CD8-positive, alpha-beta memory T cell (primary cell): ENCODE measurements around the gene SLC7A14. TPM values are rescaled to one million over a fixed set of nuclear protein-coding genes. Genes with fewer than 3 reads are reported as not detected.

ENCODE experiments used
- CTCF ChIA-PET: fragments of 350-600 bp; sonication (Branson Sonifier 250); formaldehyde crosslinking; loops from one replicate; lab custom pipeline; 2021; ENCODE audit warnings: antibody characterized with exemption; lab: Charles Lee
- POLR2A ChIA-PET: fragments of 350-600 bp; sonication (Branson Sonifier 250); formaldehyde crosslinking; loops from one replicate; lab custom pipeline; 2021; ENCODE audit warnings: antibody characterized with exemption; lab: Charles Lee
- DNase-seq, 5 donors: peaks; one replicate each; pipeline versions ENCODE4 v3.0.0 to v3.0.0-alpha.2; 2020 to 2022; ENCODE audit warnings: mixed read lengths in 1 of 5
- H3K27ac ChIP-seq: one replicate; pipeline ENCODE4 v1.7.0; 2013; ENCODE audit warnings: low read depth, mild to moderate bottlenecking, low read length, moderate library complexity
- H3K27me3 ChIP-seq: 2 replicates; pipeline ENCODE4 v1.7.0; 2013; ENCODE audit warnings: low read length, mild to moderate bottlenecking; ENCODE audit not compliant: insufficient read depth, poor library complexity, severe bottlenecking
- H3K36me3 ChIP-seq: 2 replicates; pipeline ENCODE4 v1.7.0; 2013; ENCODE audit warnings: mild to moderate bottlenecking, low read length, moderate library complexity; ENCODE audit not compliant: insufficient read depth
- H3K4me1 ChIP-seq: 2 replicates; pipeline ENCODE4 v1.7.0; 2013; ENCODE audit warnings: mild to moderate bottlenecking, low read length, moderate library complexity; ENCODE audit not compliant: insufficient read depth
- H3K4me3 ChIP-seq: 2 replicates; pipeline ENCODE4 v1.7.0; 2013; ENCODE audit warnings: mild to moderate bottlenecking, low read length
- H3K9me3 ChIP-seq: 2 replicates; pipeline ENCODE4 v1.7.0; 2013; ENCODE audit warnings: mild to moderate bottlenecking, low read length
- H3K27ac Mint-ChIP-seq, 8 donors: one replicate each; pipeline ENCODE4 v1.8.0; 2020 to 2021; ENCODE audit warnings: mixed read lengths in 8 of 8, mild to moderate bottlenecking in 6 of 8, inconsistent platforms in 3 of 8, moderate library complexity in 3 of 8
- H3K27me3 Mint-ChIP-seq, 2 donors: one replicate each; pipeline ENCODE4 v1.8.0; 2020 to 2021; ENCODE audit warnings: mixed read lengths in 2 of 2, mild to moderate bottlenecking in 1 of 2, moderate library complexity in 1 of 2
- H3K36me3 Mint-ChIP-seq, 3 donors: one replicate each; pipeline ENCODE4 v1.8.0; 2020 to 2021; ENCODE audit warnings: mixed read lengths in 3 of 3, inconsistent platforms in 1 of 3, mild to moderate bottlenecking in 1 of 3
- H3K4me1 Mint-ChIP-seq, 3 donors: one replicate each; pipeline ENCODE4 v1.8.0; 2020 to 2021; ENCODE audit warnings: mixed read lengths in 3 of 3, inconsistent platforms in 1 of 3, mild to moderate bottlenecking in 1 of 3
- H3K4me3 Mint-ChIP-seq, 7 donors: one replicate each; pipeline ENCODE4 v1.8.0; 2020 to 2021; ENCODE audit warnings: mixed read lengths in 7 of 7, mild to moderate bottlenecking in 6 of 7, moderate library complexity in 4 of 7, inconsistent platforms in 2 of 7
- H3K9me3 Mint-ChIP-seq, 5 donors: one replicate each; pipeline ENCODE4 v1.8.0; 2020 to 2022; ENCODE audit warnings: mixed read lengths in 5 of 5, mild to moderate bottlenecking in 3 of 5, moderate library complexity in 2 of 5, inconsistent platforms in 1 of 5
- polyA plus RNA-seq: library from polyadenylated mRNA; unstranded; fragments of 300-500 nt; fragmentation: Illumina TruSeq; gene quantifications from one replicate; pipeline ENCODE4 v1.2.3, GENCODE V29; 2021
- total RNA-seq, 2 experiments: library from RNA; stranded (reverse); gene quantifications; one replicate each; pipeline ENCODE4 v1.2.3, GENCODE V29; 2021

Gene SLC7A14
- total and polyA plus RNA-seq, 3 experiments from 2014 or later: not detected

- ChIA-PET POLR2A (no interaction called here), CTCF (no interaction called here)
- Mint-ChIP-seq H3K27me3 (peaks cover 13 to 25% of the 10 kb centered on the region in 2 donors), H3K4me1 (no peaks in the 10 kb centered on the region), H3K4me3 (no peak overlapping the region), H3K36me3 (no peaks in the 10 kb centered on the region), H3K9me3 (no peaks in the 10 kb centered on the region), H3K27ac (no peak overlapping the region)
- Histone ChIP-seq H3K36me3 (no peaks in the 10 kb centered on the region), H3K9me3 (no peaks in the 10 kb centered on the region), H3K4me1 (no peaks in the 10 kb centered on the region), H3K27ac (no peak overlapping the region), H3K27me3 (no peaks in the 10 kb centered on the region), H3K4me3 (no peak overlapping the region)
- no peak for DNase-seq
Observed at GRCh38 chr3:170488802-170489201, 97.1 kb downstream of the SLC7A14 start.

- H3K4me3 Mint-ChIP-seq: no peak overlapping the region
- DNase-seq: no peak
- H3K4me1 ChIP-seq: no peaks in the 10 kb centered on the region
- no peaks in the 10 kb centered on the region for H3K4me1 Mint-ChIP-seq
- no peaks in the 10 kb centered on the region for H3K27me3 ChIP-seq
- H3K27me3 Mint-ChIP-seq: peaks cover 24 to 32% of the 10 kb centered on the region in 2 donors
- no peak overlapping the region for H3K27ac Mint-ChIP-seq
- no peaks in the 10 kb centered on the region for H3K9me3 Mint-ChIP-seq
- no peak overlapping the region for H3K4me3 ChIP-seq
- H3K27ac ChIP-seq: no peak overlapping the region
- no peaks in the 10 kb centered on the region for H3K9me3 ChIP-seq
- H3K36me3 Mint-ChIP-seq: no peaks in the 10 kb centered on the region
- H3K36me3 ChIP-seq: no peaks in the 10 kb centered on the region
- CTCF ChIA-PET: no interaction called here
- POLR2A ChIA-PET: no interaction called here
Observed at GRCh38 chr3:170487031-170487430, 98.8 kb downstream of the SLC7A14 start.

- Histone ChIP-seq H3K27me3 (no peaks in the 10 kb centered on the region), H3K9me3 (no peaks in the 10 kb centered on the region), H3K4me1 (no peaks in the 10 kb centered on the region), H3K4me3 (no peak overlapping the region), H3K27ac (no peak overlapping the region), H3K36me3 (no peaks in the 10 kb centered on the region)
- DNase-seq: no peak
- Mint-ChIP-seq H3K9me3 (no peaks in the 10 kb centered on the region), H3K36me3 (no peaks in the 10 kb centered on the region), H3K27ac (no peak overlapping the region), H3K4me1 (no peaks in the 10 kb centered on the region), H3K27me3 (peaks cover 26 to 32% of the 10 kb centered on the region in 2 donors), H3K4me3 (no peak overlapping the region)
- POLR2A ChIA-PET: no interaction called here
- CTCF ChIA-PET: no interaction called here
Observed at GRCh38 chr3:170486398-170486797, 99.5 kb downstream of the SLC7A14 start.

- ChIA-PET CTCF (interaction anchor here (0.9 kb wide), 1 partner anchor 8 kb away, joined by 4 read pairs; no protein-coding TSS in a partner anchor), POLR2A (no interaction called here)
- Histone ChIP-seq H3K27ac (no peak overlapping the region), H3K4me3 (no peak overlapping the region), H3K27me3 (no peaks in the 10 kb centered on the region), H3K36me3 (no peaks in the 10 kb centered on the region), H3K9me3 (no peaks in the 10 kb centered on the region), H3K4me1 (no peaks in the 10 kb centered on the region)
- no peak overlapping the region for H3K4me3 Mint-ChIP-seq
- no peak for DNase-seq
- H3K27me3 Mint-ChIP-seq: peaks cover 26 to 35% of the 10 kb centered on the region in 2 donors
- H3K9me3 Mint-ChIP-seq: no peaks in the 10 kb centered on the region
- H3K4me1 Mint-ChIP-seq: no peaks in the 10 kb centered on the region
- no peaks in the 10 kb centered on the region for H3K36me3 Mint-ChIP-seq
- H3K27ac Mint-ChIP-seq: no peak overlapping the region
Observed at GRCh38 chr3:170485696-170486095, 100.2 kb downstream of the SLC7A14 start.

- no peak overlapping the region for H3K4me3 Mint-ChIP-seq
Observed at GRCh38 chr3:170485294-170485693, 100.6 kb downstream of the SLC7A14 start.

GRCh38 chr3:170484869-170485268 is 101.0 kb downstream of the SLC7A14 start:
- no peaks in the 10 kb centered on the region for H3K4me1 ChIP-seq
- no peak overlapping the region for H3K27ac Mint-ChIP-seq
- no peaks in the 10 kb centered on the region for H3K9me3 Mint-ChIP-seq
- H3K4me3 Mint-ChIP-seq: no peak overlapping the region
- no peaks in the 10 kb centered on the region for H3K27me3 ChIP-seq
- no peak for DNase-seq
- no peaks in the 10 kb centered on the region for H3K36me3 Mint-ChIP-seq
- no peak overlapping the region for H3K4me3 ChIP-seq
- POLR2A ChIA-PET: no interaction called here
- H3K36me3 ChIP-seq: no peaks in the 10 kb centered on the region
- H3K27ac ChIP-seq: no peak overlapping the region
- CTCF ChIA-PET: interaction anchor here (0.9 kb wide), 1 partner anchor 9 kb away, joined by 4 read pairs; no protein-coding TSS in a partner anchor
- no peaks in the 10 kb centered on the region for H3K4me1 Mint-ChIP-seq
- no peaks in the 10 kb centered on the region for H3K9me3 ChIP-seq
- H3K27me3 Mint-ChIP-seq: peaks cover 26 to 40% of the 10 kb centered on the region in 2 donors

More at GRCh38 chr3:170485294-170485693, 100.6 kb downstream of the SLC7A14 start:
- H3K36me3 ChIP-seq: no peaks in the 10 kb centered on the region
- peaks cover 26 to 37% of the 10 kb centered on the region in 2 donors for H3K27me3 Mint-ChIP-seq
- no peaks in the 10 kb centered on the region for H3K4me1 Mint-ChIP-seq
- no peak for DNase-seq
- H3K36me3 Mint-ChIP-seq: no peaks in the 10 kb centered on the region
- CTCF ChIA-PET: interaction anchor here (0.9 kb wide), 1 partner anchor 9 kb away, joined by 4 read pairs; no protein-coding TSS in a partner anchor
- H3K4me1 ChIP-seq: no peaks in the 10 kb centered on the region
- H3K27ac ChIP-seq: no peak overlapping the region
- H3K9me3 Mint-ChIP-seq: no peaks in the 10 kb centered on the region
- POLR2A ChIA-PET: no interaction called here
- no peak overlapping the region for H3K4me3 ChIP-seq
- no peaks in the 10 kb centered on the region for H3K27me3 ChIP-seq
- H3K27ac Mint-ChIP-seq: no peak overlapping the region
- no peaks in the 10 kb centered on the region for H3K9me3 ChIP-seq

- Mint-ChIP-seq H3K27me3 (peaks cover 26 to 45% of the 10 kb centered on the region in 2 donors), H3K4me1 (no peaks in the 10 kb centered on the region), H3K36me3 (no peaks in the 10 kb centered on the region), H3K27ac (no peak overlapping the region), H3K9me3 (no peaks in the 10 kb centered on the region), H3K4me3 (no peak overlapping the region)
- ChIA-PET CTCF (no interaction called here), POLR2A (no interaction called here)
- no peaks in the 10 kb centered on the region for H3K27me3 ChIP-seq
- H3K27ac ChIP-seq: no peak overlapping the region
- no peaks in the 10 kb centered on the region for H3K4me1 ChIP-seq
- no peak for DNase-seq
- no peaks in the 10 kb centered on the region for H3K36me3 ChIP-seq
- no peak overlapping the region for H3K4me3 ChIP-seq
- no peaks in the 10 kb centered on the region for H3K9me3 ChIP-seq
Observed at GRCh38 chr3:170483485-170484262, 102.2 kb downstream of the SLC7A14 start.

- CTCF ChIA-PET: no interaction called here
- H3K4me1 ChIP-seq: no peaks in the 10 kb centered on the region
- H3K36me3 ChIP-seq: no peaks in the 10 kb centered on the region
- Mint-ChIP-seq H3K27ac (no peak overlapping the region), H3K36me3 (no peaks in the 10 kb centered on the region), H3K27me3 (peaks cover 31 to 48% of the 10 kb centered on the region in 2 donors), H3K4me3 (no peak overlapping the region), H3K4me1 (no peaks in the 10 kb centered on the region), H3K9me3 (no peaks in the 10 kb centered on the region)
- H3K4me3 ChIP-seq: no peak overlapping the region
- no peaks in the 10 kb centered on the region for H3K27me3 ChIP-seq
- no peak overlapping the region for H3K27ac ChIP-seq
- POLR2A ChIA-PET: no interaction called here
- no peaks in the 10 kb centered on the region for H3K9me3 ChIP-seq
- DNase-seq: no peak
Observed at GRCh38 chr3:170482199-170482598, 103.7 kb downstream of the SLC7A14 start.
